GM18498 (cell line): ENCODE results near the gene IGF2BP2.

Source experiments
- ATAC-seq: cut with Tn5 transposase; IDR thresholded peaks from one replicate; pipeline ENCODE4 v1.9.1; 2021; ENCODE audit warnings: mild to moderate bottlenecking, moderate library complexity; ENCODE audit not compliant: unreplicated experiment

Gene IGF2BP2

DNA sequence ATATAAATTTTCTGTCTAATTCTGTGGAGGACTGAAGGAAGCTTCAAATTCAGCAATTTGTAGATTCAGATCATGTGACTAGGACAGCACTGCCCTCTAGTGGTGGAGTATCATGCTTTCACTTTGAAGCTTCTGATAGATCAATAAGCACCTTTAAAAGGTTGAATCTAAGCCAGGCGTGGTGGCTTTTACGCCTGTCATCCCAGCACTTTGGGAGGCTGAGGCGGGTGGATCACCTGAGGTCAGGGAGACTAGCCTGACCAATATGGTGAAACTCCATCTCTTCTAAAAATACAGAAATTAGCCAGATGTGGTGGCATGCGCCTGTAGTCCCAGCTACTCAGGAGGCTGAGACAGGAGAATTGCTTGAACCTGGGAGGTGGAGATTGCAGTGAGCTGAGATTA, 56.3 kb downstream of the IGF2BP2 start:
- ATAC-seq, result peak; percentile 43

DNA sequence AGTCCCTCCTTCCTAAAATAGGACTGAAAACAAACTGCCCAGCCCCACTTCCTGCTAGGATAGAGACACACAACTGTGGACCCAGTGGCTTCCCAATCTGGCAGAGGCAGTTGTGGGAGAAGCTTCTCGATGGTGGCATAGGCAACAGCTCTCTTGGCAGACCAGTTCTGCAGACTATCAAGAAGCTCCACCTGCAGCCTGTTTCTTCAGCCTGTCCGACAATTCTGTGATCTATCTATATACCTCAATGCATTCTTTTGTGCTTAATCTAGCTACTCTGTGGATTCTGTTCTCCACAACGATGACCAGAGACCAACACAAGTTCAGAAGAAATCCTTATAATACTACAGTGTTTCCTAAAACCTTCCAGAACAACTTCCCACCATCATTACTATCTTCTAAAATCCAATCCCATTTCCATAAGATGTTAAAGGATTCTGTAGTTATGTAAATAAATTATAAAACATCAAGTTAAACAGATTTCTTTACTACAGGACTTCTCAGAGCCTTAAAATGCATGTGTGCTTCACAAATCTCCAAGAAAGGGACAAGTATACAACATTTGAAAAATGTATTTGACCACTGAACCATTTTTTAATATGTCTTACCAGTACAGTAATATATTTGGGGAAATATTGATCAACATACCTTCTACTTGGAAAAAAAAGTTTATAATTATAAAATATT, 57.7 kb downstream of the IGF2BP2 start:
- no peak for ATAC-seq

DNA sequence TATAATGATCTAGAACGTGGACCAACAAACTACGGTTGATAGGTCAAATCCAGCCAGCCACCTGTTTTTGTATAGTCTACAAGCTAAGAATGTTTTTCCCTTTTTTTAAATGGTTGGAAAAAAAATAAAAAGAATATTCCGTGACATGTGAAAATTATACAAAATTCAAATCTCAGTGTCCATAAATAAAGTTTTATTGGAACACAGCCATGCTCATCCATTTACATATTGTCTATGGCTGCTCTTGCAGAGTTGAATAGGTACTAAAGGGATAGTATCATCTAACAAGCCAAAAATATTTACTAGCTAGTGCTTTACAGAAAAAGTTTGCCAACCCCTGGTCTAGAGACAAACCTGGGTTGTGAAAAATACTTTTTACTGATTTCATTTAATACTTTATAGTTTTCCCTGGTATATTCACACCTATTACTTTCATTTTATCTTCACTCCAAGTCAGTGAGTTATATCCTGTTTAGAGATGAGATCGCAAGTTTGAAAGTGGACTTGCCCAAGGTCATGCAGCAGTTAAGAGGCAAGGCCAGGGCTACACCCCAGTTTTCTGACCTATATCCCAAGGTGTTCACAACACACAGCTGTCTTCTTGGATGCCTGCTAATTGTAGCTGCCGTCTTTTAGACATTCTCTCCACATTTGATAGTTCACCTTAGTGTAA, 58.4 kb downstream of the IGF2BP2 start:
- ATAC-seq, result no peak

- no peak for ATAC-seq
Measured at GRCh38 chr3:185764980-185765370, 59.9 kb downstream of the IGF2BP2 start.

DNA sequence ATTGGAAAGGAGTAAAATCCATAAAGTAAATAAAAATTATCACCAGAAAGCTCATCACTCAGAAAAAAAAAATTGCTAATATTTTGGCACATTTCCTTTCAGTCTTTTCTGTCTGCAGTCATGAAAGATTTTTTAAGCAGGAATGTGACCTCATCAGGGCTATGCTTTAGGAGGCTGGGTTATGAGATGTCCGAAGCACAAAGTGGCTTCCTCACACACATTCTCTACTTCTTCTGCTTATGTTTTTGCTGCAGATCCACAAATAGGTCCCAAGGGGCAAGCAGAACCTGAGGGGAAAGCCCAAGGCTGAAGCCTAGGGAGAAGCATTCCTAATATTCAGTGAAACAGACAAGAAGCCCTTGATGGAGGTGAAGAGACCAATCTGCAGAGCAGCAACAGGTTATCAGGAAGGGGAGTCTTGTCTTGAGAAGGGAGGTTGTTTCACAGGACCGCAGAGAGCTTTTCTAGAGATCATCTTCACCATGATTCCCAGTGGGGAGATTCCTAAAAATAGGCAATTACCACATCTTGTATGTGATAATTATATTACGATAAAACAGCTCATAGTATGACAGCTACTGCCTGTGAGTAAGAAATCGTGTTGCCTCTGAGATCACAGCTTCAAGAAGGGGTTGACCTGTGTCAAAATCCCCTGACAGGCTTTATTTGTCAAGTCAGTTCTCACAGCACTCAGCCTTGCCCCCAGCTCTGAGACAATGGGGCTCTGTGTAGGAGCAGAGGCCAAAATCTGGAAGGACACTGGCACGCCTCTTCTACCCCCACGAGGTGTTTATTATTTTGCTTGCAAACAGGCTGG, 60.5 kb downstream of the IGF2BP2 start:
- ATAC-seq, result no peak

GRCh38 chr3:185763347-185764005, 61.4 kb downstream of the IGF2BP2 start:
- ATAC-seq, result no peak

- no peak for ATAC-seq
Measured at GRCh38 chr3:185760550-185760949, 64.3 kb downstream of the IGF2BP2 start.

- no peak for ATAC-seq
Measured at GRCh38 chr3:185760088-185760487, 64.8 kb downstream of the IGF2BP2 start.

- ATAC-seq, result no peak
Measured at GRCh38 chr3:185759512-185759911, 65.3 kb downstream of the IGF2BP2 start.

DNA sequence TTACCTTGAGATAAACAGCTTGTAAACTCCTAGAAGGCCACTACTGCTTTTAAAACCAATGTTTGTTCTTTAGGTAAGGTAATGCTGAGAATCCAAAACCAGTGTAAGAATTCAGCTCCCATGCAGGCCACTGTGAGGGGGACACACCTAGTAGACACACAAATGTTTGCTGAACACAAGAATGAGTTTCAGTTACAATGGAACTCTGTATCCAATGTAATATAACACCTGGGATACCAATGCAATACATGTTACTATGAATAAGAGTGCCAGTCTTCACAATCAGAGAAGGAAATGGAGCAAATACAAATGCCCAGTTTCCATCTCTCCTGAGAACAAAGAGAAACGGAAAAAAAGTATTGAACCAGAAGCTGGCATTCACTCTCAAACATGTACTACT, 65.9 kb downstream of the IGF2BP2 start:
- ATAC-seq, result no peak

GRCh38 chr3:185757176-185757575, 67.7 kb downstream of the IGF2BP2 start:
- ATAC-seq, result no peak

GRCh38 chr3:185756477-185756876, 68.4 kb downstream of the IGF2BP2 start:
- ATAC-seq, result no peak

- ATAC-seq, result no peak
Measured at GRCh38 chr3:185754920-185755319, 69.9 kb downstream of the IGF2BP2 start.

- no peak for ATAC-seq
Measured at GRCh38 chr3:185753354-185753753, 71.5 kb downstream of the IGF2BP2 start.

- no peak for ATAC-seq
Measured at GRCh38 chr3:185750702-185751101, 74.1 kb downstream of the IGF2BP2 start.

GRCh38 chr3:185750015-185750414, 74.8 kb downstream of the IGF2BP2 start:
- no peak for ATAC-seq

DNA sequence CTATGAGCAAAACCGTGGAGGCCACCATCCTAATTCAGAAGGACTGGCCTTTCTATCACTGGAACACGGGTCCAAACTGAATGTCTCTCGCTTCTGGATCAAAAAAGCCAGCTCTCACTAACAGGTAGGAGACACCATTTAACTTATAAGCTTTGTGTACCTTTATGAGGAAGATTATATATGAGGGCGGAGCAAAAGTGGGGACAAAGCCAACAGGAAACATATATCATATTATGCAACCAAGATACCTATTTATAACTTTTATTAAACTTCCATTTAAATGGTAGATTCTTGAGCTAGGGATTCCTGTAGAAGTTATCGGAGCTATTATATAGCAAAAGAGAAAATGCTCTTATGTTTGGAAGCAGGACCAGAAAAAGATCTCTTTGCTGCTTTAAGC, 78.4 kb downstream of the IGF2BP2 start:
- ATAC-seq, result no peak

DNA sequence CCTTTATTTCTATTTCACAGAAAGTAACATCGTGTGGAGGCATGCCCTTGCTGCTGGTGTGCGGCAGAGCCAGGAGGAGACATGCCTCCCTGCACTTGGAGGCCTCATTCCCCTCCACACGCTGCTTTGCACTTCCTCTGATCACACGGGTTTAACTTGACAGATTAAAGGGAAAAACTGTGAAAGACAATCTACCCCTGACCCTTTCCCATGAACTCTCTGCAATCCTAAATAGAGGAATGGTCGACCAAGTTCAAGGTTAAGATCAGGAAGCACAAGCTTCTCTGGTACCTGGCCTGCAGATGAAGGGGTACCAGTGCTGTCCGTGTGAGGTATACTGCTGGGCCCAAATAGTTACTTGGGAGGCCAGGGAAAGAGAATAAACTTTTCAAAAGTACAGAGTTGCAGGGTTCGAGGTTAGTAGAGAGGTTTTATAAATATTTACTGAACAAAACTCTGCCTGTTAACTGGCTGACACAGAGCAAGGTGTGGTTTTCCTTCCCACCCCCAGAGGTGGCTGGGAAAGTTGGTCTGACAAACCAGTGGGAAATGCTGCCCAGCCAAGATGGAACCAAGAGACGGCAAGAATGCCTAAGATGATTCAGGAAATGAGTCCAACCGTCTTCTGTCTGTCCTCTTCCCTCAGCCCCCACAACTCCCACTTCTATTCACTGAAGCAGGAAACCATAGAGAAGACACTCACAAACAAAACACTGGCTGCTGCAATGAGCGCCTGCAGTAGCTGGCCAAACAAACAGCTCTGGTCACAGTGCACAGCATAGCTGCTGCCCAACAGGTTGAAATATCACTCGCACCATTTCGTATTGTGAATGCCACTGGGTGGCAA, 79.6 kb downstream of the IGF2BP2 start:
- peak; percentile 74 for ATAC-seq

DNA sequence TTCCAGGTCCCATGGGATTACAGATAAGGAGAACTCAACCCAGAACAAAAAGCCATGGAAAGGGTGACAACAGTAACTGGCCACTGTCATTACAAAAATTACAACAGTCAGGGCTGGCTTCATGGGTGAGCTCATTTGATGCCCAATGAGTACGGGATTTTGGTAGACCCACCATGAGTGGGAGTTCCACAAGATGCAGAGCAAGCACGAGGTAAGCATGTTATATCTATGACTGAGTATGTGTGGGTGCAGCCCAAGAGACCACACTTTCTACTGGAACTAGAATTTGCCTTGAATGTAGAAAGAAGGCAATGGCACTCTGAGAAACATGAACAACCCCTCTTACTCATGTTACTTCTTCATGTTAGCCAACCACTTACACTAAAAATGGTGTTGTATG, 83.3 kb downstream of the IGF2BP2 start:
- ATAC-seq, result no peak

- ATAC-seq, result no peak
Measured at GRCh38 chr3:185740133-185740532, 84.7 kb downstream of the IGF2BP2 start.
